ENCODE results near the gene ADO. TPM values are rescaled to one million over a fixed set of nuclear protein-coding genes. Genes with fewer than 3 reads are reported as not detected.
A peak's percentile ranks its signal among the peaks of the same experiment; 100 is the strongest.

The ADO gene
- total RNA-seq, 1 donor from 2014 or later = 29.0 TPM

DNA sequence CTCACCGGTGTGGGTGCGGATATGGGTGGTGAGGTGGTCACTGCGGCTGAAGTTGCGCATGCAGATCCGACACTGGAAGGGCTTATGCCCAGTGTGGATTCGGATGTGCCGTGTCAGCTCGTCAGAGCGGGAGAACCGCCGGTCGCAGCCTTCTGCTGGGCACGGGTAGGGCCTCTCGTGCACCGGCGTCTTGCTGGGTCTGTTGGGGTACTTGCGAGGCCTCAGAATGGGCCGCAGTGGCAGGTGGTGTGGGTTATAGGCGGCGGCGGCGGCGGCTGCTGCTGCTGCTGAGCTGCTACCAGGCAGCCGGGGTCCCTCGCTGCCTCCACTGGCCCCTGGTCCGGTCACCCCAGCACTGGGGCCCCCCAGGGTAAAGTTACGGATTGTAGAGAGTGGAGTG lies 8.9 kb downstream of the ADO start:
- peak overlapping the region; percentile 92 for H3K4me3 Mint-ChIP-seq (ENCODE audit: unreplicated experiment)

DNA sequence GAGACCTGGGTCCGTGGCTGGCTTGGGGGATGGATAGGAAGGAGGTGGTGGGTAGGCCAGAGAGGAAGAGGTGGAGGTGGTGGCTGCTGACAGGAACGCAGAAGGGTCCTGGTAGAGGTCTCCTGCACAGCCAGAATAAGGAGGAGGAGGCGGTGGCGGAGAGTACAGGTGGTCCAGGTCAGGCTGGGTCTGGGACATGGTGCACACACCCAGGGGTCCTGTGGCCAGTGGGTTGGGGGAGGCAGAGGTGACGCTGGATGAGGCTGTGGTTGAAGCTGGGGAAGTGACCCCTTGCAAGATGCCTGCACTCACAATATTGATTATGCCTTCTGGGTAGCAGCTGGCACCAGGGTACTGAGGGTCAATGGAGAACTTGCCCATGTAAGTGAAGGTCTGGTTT lies 9.5 kb downstream of the ADO start:
- Histone ChIP-seq H3K9ac (ENCODE audit: low read length) (no peak overlapping the region), H3K9me3 (ENCODE audit: insufficient read depth, low read depth, low read length) (no peaks in the 10 kb centered on the region), H3K79me2 (ENCODE audit: insufficient read depth, low read length) (no peaks in the 10 kb centered on the region), H3K4me3 (ENCODE audit: insufficient read depth, low read depth, low read length) (no peak overlapping the region), H3K4me2 (ENCODE audit: low read length) (peak overlapping the region; percentile 99), H2AFZ (ENCODE audit: low read depth, low read length) (no peak overlapping the region), H3K4me1 (ENCODE audit: insufficient read depth, low read length) (peaks cover 25% of the 10 kb centered on the region), H3K27me3 (ENCODE audit: insufficient read depth, low read length) (peaks cover 24% of the 10 kb centered on the region), H3K27ac (ENCODE audit: low read depth, low read length) (no peak overlapping the region), H3K36me3 (ENCODE audit: insufficient read depth, low read length) (no peaks in the 10 kb centered on the region), H4K20me1 (ENCODE audit: insufficient read depth, low read length) (peaks cover 42% of the 10 kb centered on the region)
- FAIRE-seq (no peak), DNase-seq (ENCODE audit: low read depth) (no peak)
- Mint-ChIP-seq H3K36me3 (ENCODE audit: low read depth, unreplicated experiment) (peaks cover 12% of the 10 kb centered on the region), H3K4me1 (ENCODE audit: low read depth, unreplicated experiment) (peaks cover 28% of the 10 kb centered on the region), H3K27ac (ENCODE audit: unreplicated experiment) (peak overlapping the region; percentile 41), H3K9me3 (ENCODE audit: unreplicated experiment) (no peaks in the 10 kb centered on the region), H3K27me3 (ENCODE audit: low read depth, unreplicated experiment) (peaks cover 14% of the 10 kb centered on the region), H3K4me3 (ENCODE audit: unreplicated experiment) (peak overlapping the region; percentile 92)
- TF ChIP-seq EZH2 (IDR thresholded peaks at IDR 0.05; ENCODE audit: insufficient read depth, low read length) = no peak
- TF ChIP-seq, protein P1, sequence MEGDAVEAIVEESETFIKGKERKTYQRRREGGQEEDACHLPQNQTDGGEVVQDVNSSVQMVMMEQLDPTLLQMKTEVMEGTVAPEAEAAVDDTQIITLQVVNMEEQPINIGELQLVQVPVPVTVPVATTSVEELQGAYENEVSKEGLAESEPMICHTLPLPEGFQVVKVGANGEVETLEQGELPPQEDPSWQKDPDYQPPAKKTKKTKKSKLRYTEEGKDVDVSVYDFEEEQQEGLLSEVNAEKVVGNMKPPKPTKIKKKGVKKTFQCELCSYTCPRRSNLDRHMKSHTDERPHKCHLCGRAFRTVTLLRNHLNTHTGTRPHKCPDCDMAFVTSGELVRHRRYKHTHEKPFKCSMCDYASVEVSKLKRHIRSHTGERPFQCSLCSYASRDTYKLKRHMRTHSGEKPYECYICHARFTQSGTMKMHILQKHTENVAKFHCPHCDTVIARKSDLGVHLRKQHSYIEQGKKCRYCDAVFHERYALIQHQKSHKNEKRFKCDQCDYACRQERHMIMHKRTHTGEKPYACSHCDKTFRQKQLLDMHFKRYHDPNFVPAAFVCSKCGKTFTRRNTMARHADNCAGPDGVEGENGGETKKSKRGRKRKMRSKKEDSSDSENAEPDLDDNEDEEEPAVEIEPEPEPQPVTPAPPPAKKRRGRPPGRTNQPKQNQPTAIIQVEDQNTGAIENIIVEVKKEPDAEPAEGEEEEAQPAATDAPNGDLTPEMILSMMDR (IDR thresholded peaks at IDR 0.05; ENCODE audit: insufficient read depth, low read depth, low read length) = no peak

More for the DNA sequence above, 8.9 kb downstream of the ADO start:
- H3K79me2 ChIP-seq (ENCODE audit: insufficient read depth, low read length) = peaks cover 4% of the 10 kb centered on the region
- H3K4me1 ChIP-seq (ENCODE audit: insufficient read depth, low read length) = peaks cover 25% of the 10 kb centered on the region
- no peaks in the 10 kb centered on the region for H3K9me3 ChIP-seq (ENCODE audit: insufficient read depth, low read depth, low read length)
- H2AFZ ChIP-seq (ENCODE audit: low read depth, low read length) = no peak overlapping the region
- FAIRE-seq (no peak), DNase-seq (ENCODE audit: low read depth) (no peak)
- H3K4me3 ChIP-seq (ENCODE audit: insufficient read depth, low read depth, low read length) = no peak overlapping the region
- H4K20me1 ChIP-seq (ENCODE audit: insufficient read depth, low read length) = peaks cover 47% of the 10 kb centered on the region
- no peak overlapping the region for H3K27ac Mint-ChIP-seq (ENCODE audit: unreplicated experiment)
- TF ChIP-seq, protein P1 (IDR thresholded peaks at IDR 0.05; ENCODE audit: insufficient read depth, low read depth, low read length) = no peak
- TF ChIP-seq EZH2 (IDR thresholded peaks at IDR 0.05; ENCODE audit: insufficient read depth, low read length) = no peak
- H3K27me3 Mint-ChIP-seq (ENCODE audit: low read depth, unreplicated experiment) = peaks cover 14% of the 10 kb centered on the region
- no peak overlapping the region for H3K4me2 ChIP-seq (ENCODE audit: low read length)
- no peaks in the 10 kb centered on the region for H3K9me3 Mint-ChIP-seq (ENCODE audit: unreplicated experiment)
- H3K4me1 Mint-ChIP-seq (ENCODE audit: low read depth, unreplicated experiment) = peaks cover 31% of the 10 kb centered on the region
- H3K36me3 Mint-ChIP-seq (ENCODE audit: low read depth, unreplicated experiment) = peaks cover 12% of the 10 kb centered on the region
- peaks cover 2% of the 10 kb centered on the region for H3K36me3 ChIP-seq (ENCODE audit: insufficient read depth, low read length)
- H3K27me3 ChIP-seq (ENCODE audit: insufficient read depth, low read length) = peaks cover 24% of the 10 kb centered on the region
- H3K27ac ChIP-seq (ENCODE audit: low read depth, low read length) = no peak overlapping the region
- no peak overlapping the region for H3K9ac ChIP-seq (ENCODE audit: low read length)

DNA sequence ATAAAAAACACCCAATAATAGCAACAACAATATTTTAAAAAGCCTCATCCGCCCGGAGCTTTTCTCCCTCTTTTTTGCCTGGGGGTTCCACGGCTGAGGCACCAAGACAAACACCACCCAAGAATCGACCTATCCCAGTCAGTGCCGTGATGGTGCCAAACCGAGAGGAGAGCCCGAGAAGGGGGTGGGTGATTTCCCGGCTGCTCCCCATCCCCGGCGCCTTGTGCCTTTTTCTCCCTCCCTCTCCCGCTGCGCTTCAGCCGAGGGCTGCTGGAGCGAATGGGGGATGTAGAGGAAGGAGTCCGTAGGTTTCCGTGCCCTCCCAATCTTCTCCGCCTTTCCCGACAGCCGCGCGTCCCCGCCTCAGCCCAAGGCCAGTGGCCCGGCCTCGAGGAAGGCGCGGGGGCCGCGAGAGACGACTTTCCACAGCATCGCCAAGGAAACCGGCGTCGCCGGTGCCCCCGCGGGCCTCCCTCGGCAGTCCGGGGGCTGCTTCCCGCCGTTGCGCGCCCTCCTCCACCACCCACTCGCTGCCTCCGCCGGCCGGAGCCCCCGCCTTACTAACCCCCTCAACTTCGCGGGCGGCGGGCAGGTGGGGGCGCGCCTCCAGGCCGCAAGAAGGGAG lies 10.3 kb downstream of the ADO start:
- Histone ChIP-seq H2AFZ (ENCODE audit: low read depth, low read length) (peak overlapping the region; percentile 39), H3K4me1 (ENCODE audit: insufficient read depth, low read length) (peaks cover 25% of the 10 kb centered on the region), H3K4me3 (ENCODE audit: insufficient read depth, low read depth, low read length) (peak overlapping the region; percentile 89), H4K20me1 (ENCODE audit: insufficient read depth, low read length) (peaks cover 33% of the 10 kb centered on the region), H3K9ac (ENCODE audit: low read length) (peak overlapping the region; percentile 78), H3K9me3 (ENCODE audit: insufficient read depth, low read depth, low read length) (no peaks in the 10 kb centered on the region), H3K27ac (ENCODE audit: low read depth, low read length) (no peak overlapping the region), H3K4me2 (ENCODE audit: low read length) (peak overlapping the region; percentile 99), H3K27me3 (ENCODE audit: insufficient read depth, low read length) (peaks cover 32% of the 10 kb centered on the region), H3K36me3 (ENCODE audit: insufficient read depth, low read length) (no peaks in the 10 kb centered on the region), H3K79me2 (ENCODE audit: insufficient read depth, low read length) (no peaks in the 10 kb centered on the region)
- Mint-ChIP-seq H3K36me3 (ENCODE audit: low read depth, unreplicated experiment) (peaks cover 12% of the 10 kb centered on the region), H3K9me3 (ENCODE audit: unreplicated experiment) (no peaks in the 10 kb centered on the region), H3K4me3 (ENCODE audit: unreplicated experiment) (peak overlapping the region; percentile 92), H3K4me1 (ENCODE audit: low read depth, unreplicated experiment) (peaks cover 31% of the 10 kb centered on the region), H3K27me3 (ENCODE audit: low read depth, unreplicated experiment) (peaks cover 18% of the 10 kb centered on the region), H3K27ac (ENCODE audit: unreplicated experiment) (peak overlapping the region; percentile 26)
- TF ChIP-seq EZH2 (IDR thresholded peaks at IDR 0.05; ENCODE audit: insufficient read depth, low read length) = no peak
- TF ChIP-seq, protein P1 (IDR thresholded peaks at IDR 0.05; ENCODE audit: insufficient read depth, low read depth, low read length) = no peak
- FAIRE-seq = no peak
- peak; percentile 11 for DNase-seq (ENCODE audit: low read depth)

Measured in astrocyte (in vitro differentiated cells and primary cell).